RCC 7860 (cell line): Measurements from ENCODE around the gene IREB2.
A peak's percentile ranks its signal among the peaks of the same experiment; 100 is the strongest.
"Not testable (repeated sequence)": the region's sequence is repeated elsewhere in the genome, so short reads cannot be mapped to it uniquely, and the experiment has no call there.

Experiments
- DNase-seq: peaks from one replicate; pipeline ENCODE4 v3.0.0-alpha.2; 2015; ENCODE audit warnings: low spot score
- FAIRE-seq: peaks from 2 replicates; lab custom pipeline; 2012; peaks lifted over from hg19 to GRCh38; lab: Jason Lieb, UNC

Gene IREB2, protein sequence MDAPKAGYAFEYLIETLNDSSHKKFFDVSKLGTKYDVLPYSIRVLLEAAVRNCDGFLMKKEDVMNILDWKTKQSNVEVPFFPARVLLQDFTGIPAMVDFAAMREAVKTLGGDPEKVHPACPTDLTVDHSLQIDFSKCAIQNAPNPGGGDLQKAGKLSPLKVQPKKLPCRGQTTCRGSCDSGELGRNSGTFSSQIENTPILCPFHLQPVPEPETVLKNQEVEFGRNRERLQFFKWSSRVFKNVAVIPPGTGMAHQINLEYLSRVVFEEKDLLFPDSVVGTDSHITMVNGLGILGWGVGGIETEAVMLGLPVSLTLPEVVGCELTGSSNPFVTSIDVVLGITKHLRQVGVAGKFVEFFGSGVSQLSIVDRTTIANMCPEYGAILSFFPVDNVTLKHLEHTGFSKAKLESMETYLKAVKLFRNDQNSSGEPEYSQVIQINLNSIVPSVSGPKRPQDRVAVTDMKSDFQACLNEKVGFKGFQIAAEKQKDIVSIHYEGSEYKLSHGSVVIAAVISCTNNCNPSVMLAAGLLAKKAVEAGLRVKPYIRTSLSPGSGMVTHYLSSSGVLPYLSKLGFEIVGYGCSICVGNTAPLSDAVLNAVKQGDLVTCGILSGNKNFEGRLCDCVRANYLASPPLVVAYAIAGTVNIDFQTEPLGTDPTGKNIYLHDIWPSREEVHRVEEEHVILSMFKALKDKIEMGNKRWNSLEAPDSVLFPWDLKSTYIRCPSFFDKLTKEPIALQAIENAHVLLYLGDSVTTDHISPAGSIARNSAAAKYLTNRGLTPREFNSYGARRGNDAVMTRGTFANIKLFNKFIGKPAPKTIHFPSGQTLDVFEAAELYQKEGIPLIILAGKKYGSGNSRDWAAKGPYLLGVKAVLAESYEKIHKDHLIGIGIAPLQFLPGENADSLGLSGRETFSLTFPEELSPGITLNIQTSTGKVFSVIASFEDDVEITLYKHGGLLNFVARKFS

DNA sequence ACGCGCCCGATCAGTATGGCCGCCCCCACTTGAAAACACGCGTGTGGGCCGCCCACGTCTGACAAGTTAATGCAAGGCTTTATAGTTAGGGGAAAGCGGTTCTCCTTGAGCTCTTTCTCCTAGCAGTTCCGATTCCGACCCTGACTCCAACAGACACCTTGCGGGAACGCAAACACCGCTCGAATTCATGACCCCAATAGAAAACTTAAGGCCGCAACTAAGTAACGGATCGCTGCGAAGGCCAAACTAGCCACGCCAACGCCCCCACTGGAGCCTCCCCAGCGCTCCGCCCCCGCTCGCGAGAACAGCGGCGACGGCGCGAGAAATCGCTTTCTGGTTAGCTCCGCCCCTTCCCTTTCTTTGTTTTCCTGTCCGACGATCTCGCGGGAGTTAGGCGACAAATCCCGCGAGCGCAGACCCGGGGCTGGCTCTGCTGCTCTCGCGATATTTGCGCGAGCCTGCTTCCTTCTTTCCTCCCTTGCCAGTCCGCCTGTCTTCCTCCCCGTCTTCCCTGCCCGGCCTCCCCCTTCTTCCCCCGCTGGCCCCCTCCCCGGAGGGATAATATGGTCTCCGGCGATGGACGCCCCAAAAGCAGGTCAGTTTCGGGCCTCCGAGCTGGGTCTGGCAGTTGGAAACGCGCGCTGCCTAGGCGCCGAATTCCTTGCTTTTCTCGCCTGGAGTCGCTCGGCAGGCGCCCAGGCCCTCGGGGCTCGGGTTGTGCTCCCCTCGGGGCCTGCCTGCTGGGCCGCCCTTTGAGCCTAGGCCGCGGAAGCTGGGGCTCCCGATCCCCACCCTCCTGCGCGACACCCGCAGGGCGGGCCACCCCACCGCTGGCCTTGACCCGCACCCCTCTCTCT, at the start of gene IREB2:
TSS of gene IREB2 (plus strand) at position 455 of the 857 bp plus-strand sequence. CDS start at position 577, 122 bp downstream.
- peak; percentile 96 for DNase-seq
- peak; percentile 86 for FAIRE-seq

DNA sequence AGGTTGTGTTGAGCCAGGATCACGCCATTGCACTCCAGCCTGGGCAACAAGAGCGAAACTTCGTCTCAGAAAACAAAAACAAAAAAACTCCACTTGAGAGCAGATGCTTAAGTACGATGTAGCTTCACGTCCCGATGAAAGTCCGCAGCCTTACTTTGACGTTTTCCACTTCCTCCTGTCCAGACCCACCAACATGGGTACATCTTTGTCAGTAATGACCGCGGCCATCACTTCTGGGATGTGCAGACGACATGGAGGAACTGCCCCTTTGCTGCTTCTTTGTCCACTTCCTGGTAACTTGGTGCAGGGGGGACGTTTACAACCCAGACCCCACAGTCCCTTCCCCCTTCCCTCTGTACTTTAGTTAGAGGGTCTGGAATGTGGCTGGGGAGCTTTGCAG, 49.2 kb upstream of the IREB2 start:
- FAIRE-seq (no peak), DNase-seq (no peak)

DNA sequence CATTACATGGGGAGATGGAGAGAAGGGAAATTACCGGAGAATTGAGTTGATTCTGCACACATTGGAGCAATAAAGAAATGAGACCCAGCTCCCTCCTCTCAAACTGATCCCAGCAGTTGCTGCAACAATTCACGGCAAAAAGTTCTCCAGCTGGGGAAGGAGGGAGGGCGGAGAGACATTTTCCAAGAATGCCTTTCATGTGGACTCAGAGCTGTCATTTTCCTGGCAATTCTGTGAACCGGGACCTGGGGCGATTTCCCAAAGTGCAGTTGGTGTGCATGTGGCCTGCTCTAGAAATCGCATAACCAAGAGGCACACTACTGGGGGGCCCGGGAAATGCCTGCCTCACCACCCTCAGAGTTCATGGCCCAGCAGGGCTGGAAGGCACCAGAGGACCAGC, 48.7 kb upstream of the IREB2 start:
- no peak for FAIRE-seq
- DNase-seq: no peak

DNA sequence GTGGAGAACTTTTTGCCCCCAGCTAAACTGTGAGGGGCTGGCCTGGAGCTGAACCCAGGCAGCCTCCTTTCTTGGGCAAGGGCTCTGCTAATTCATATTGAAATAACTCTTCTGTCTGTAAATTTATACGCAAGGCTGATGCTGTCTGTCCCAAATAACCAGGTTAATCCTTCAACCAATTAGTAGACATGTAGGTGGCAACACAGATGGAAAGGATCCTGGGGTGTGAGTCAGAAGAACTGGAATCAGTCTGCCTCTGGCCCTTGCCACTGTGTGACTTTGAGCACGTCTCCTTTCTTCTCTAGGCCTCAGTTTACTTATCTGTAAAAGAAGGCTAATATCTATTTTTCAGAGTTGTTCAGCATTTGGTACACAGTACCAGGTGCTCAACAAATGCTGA, 48.3 kb upstream of the IREB2 start:
- FAIRE-seq: no peak

DNA sequence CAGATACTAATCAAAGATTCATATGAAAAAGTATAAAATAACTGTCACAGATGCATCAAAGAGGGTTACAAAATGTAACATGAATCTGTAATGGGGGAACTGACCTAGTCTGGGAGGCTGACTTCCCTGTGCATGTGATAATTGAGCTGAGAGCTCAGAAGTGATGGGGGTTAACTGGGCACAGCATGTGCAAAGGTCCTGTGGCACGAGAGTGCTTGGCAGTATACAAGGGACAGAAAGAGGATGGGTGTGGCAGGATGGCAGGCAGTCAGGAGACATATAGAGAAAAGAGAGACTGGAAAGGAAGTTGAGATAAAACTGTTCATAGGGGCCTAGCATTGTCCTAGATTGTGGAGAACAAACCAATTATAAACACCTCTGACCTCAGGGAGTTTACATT, 47.8 kb upstream of the IREB2 start:
- no peak for DNase-seq

More for the DNA sequence above, 48.3 kb upstream of the IREB2 start:
- no peak for DNase-seq

DNA sequence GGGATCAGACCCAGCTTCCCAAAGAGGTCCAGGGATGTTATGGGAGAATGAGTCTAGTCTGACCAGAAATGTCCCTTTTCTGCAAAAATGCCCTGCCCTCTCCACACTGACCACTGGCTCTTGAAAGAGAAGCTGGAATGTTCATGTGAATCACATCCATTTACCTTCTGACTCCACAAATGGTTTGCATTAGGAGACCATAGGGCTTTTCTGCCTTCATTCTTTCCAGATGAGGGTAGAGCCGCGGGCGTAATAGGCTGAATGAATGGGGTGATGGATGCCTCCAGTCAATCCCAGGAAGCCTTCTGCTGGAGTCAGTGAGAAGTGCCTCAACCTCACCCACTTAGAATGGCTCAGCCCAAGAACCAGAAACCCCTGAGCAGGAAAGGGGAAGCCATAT, 47.2 kb upstream of the IREB2 start:
- DNase-seq: no peak

More for the DNA sequence above, 47.8 kb upstream of the IREB2 start:
- FAIRE-seq: no peak

DNA sequence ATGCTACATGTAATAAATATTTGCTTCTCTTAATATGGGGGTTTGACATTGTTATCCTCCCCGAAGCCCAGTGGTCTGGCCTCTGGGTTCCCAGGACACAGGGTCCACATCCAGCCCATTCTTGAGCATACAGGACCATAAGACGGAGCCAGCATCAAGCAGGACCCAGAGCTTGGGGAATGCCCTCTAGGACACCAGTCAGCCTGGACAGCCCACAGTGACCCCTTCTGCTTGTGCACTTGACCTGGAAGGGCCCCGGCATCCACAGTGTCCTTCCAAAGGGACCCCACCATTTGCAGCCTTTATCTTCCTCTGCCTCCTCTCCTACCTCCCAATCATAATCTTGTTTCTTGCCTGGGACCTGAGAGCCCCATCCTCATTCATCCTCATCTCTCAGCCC, 46.2 kb upstream of the IREB2 start:
- DNase-seq: no peak
- FAIRE-seq: no peak

More for the DNA sequence above, 47.2 kb upstream of the IREB2 start:
- no peak for FAIRE-seq

DNA sequence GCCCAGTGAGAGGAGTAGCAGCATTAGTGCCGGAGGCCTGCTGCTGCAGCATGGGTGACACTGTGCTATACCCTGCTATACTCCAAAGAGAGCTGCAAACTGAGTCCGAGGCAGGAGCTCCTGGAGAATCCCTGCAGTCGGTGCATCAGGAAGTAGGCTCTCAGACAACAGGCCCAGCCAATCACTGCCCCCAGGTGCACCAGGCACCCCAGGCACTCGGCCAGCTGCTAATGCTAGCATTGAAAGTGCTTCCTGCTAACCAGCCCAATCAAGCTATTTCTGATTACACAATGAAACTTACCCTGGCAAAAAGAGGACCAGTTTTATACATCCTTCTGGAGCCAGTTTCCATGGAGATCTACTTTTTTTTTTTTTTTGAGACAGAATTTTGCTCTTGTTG, 45.6 kb upstream of the IREB2 start:
- DNase-seq (no peak), FAIRE-seq (no peak)

DNA sequence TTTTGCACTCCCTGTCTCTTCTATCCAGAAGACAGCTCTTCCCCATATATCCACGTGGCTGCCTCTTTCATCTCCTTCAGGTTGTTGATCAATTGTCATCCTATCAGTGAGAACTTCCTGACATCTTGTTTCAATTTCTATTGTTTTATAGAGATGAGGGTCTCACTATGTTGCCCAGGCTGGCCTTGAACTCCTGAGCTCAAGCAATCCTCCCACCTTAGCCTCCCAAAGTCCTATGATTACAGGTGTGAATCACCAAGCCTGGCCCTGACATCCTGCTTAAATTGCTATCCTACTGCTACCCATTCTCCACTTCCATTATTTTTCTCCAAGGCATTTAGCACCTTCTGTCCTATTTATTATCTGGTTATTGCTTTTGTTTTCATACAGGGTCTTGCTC, 44.9 kb upstream of the IREB2 start:
- DNase-seq (no peak), FAIRE-seq (no peak)

DNA sequence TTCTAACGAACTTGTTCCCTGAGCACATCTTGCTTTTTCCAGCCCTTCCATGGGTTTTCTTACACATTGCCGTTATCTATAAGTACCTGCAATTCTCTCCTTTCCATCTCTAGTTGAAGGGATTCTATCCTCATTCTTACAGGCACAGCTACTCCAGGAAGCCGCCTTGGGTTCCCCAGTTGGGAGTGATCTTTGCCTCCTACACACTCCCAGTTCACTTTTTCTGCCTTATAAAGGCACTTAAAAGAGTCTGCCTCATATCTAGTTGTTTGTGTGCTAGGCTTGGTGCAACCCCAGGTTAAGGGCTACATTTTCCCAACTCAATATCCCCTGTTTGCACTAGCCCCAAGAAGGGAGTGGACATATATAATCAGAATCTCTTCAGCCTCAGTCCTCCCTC, 44.0 kb upstream of the IREB2 start:
- DNase-seq (no peak), FAIRE-seq (no peak)

DNA sequence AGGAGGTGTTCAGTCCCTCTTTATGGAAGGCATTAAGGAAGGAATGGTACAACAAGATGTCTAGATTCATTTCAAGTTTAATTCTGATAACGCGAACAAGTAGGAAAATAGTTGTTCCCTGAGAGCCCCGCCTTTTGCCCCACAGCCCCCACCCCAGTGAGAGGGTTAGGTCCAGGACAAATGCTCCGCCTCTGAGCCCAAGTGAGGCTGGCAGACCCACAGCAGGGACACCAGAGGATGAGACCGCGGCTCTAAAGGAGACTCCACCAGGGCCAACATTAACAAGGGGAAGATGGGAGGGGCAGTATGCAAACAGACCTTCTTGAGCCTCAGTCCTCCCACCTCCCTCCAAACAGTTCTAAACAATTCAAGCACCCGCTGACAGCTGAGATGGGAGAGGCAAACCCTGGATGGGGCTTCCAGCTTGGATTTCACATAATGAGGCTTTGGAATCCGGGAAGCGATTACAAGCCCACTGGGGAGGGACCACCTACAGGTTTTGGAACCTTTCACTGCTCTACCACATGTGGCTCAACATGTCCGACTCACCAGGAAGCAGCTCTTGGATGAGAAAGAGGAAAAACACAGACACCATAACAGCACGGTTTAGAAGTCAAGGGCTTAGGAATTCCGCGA, 42.9 kb upstream of the IREB2 start:
- FAIRE-seq (no peak), DNase-seq (no peak)

DNA sequence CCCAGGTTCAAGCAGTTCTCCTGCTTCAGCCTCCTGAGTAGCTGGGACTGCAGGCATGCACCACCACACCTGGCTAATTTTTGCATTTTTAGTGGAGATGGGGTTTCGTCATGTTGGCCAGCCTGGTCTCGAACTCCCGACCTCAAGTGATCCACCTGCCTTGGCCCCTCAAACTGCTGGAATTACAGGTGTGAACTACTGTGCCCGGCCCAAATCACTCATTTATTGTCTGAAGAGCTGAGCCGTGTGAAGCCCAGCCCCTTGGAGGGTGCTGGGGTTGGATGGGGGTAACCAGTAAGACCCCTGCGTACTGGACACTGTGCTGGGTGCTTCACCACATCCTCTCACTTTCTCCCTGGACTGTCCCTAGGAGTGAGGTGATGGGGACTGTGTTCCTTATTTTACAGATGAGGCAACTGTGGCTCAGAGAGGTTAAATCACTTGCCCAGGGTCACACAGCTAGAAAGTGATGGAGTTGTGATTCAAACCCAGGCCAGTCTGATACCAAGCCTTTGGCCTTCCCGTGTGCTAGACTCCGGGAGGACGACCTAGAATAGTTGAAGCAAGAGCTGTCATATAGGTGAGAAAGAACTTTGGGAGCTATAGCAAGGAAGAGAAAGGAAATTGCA, 41.7 kb upstream of the IREB2 start:
- DNase-seq (no peak), FAIRE-seq (no peak)

DNA sequence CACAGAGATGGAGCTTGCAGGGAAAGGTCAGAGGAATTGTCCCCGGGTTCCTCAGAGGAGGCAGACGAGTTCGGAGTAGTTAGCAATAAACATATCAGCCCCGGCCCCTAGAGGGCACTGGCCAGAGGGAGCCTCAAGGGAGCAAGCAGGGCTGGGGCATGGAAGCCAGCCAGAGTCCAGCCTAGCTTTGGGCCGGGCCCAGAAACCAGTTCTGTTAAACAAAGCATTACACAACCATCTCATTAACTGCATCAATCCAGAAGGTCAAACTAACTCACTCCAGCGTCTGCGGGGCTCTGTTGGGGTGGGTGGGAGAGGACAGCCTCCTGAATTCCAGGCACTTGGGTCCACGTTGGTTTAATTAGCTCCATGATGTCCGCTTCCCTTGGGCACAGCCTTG, 41.0 kb upstream of the IREB2 start:
- no peak for DNase-seq
- FAIRE-seq: no peak

DNA sequence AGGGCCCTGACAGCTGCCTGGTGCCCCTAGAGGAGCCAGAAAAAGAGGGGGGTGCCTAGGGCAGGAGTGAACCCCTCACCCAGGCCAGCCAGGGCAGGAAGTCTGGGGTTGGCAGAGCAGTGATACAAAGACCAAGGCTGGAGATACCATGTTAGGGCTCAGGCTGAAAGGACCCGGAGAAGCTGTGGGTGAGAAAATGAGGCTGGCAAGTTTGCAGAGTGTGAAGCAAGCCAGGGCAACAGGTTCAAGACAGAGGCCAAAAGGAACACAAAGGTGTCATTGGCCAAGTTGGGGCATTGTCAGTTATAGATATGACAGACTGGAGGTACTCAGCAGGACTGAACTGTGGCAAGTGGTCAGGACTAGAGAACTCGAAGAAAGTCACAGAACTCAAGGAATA, 40.6 kb upstream of the IREB2 start:
- FAIRE-seq: no peak
- no peak for DNase-seq

DNA sequence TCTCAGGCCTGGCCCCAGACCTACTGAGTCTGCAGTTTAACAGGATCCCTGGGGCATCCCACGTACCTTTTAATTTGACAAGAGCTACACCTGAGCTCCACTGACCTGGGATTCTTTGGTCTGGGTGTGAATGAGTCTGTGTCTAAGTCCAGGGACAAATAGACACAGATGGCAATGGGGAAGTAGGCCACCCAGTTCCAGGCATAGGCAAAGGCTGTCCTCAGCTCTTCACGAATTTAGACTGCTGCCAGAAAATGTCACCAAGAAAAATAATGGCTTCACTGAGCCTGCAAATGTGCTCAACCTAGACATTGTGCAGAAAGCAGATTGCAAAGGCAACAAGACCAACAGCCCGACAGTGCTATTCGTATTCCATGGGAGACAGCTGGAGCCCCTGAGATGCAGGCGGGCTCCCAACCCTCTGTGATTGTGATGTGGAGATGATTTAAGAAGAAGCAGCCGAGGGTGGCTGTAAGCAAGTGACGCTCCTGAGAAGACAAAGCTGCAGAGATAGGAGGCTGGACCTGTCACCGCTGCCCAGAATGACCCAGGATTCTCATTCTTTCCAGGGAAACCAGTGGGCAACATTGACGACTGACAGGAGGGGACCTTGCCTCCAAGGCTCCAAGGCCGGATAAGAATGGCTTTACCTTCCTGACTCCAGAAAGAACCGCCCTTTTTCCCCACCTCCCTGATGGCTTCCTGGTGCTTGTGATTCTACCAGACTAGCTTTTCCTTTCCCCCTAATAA, 39.8 kb upstream of the IREB2 start:
- no peak for DNase-seq
- FAIRE-seq: no peak

DNA sequence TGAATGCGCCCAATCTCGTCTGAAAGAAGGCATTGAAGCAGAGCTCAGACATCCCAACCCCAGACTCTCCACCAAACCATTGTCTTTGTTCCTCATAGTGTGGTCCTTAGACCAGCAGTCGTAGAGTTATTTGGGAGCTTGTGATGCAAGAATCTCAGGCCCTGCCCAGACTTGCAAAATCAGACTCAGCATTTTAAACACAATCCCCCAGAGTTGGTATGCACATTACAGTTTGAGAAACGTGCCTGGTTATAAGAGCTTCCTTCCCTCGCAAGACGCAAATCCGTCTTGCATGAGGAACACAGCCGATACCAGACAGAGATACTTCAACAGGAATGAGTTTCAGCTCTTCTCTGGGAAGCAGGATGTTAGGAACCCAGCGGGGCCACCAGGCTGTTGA, 38.9 kb upstream of the IREB2 start:
- FAIRE-seq: no peak
- no peak for DNase-seq

DNA sequence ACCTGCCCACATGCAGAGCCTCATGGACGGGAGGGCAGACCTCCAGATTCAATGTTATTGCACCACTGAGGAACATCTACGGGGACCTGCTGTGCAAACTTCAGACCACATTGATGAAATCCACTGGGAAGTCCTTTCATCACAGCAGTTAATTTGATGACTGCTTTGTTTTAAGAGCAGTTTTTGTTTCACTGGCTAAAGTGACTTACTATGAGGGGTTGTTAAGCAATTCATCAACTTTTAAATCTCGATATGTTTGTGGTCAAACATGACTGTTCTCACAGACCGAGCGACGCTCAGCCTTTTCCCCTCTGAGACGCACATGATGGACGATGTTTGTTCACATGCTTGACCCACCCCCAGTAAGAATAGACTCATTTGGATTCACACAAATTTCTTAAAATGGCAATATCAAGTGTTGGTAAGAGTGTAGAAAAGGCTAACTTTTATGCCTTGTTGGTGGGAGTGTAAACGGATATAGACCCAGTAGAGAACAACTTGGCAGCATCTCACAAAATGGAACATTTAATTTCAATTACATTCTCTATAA, 35.9 kb upstream of the IREB2 start:
- FAIRE-seq (no peak), DNase-seq (no peak)

DNA sequence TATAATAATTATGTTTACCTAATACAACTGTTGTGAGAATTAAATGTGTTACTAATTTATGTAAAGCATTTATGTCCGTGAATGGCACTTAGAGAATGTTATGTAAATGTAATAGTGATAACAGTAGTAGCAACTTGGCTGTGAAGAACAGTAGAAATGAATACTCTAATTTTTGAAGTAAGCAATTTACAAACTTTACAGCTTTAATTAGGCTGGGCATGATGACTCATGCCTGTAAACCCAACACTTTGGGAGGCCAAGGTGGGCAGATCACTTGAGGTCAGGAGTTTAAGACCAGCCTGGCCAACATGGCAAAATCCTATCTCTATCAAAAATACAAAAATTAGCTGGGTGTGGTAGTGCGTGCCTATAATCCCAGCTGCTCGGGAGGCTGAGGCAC, 33.9 kb upstream of the IREB2 start:
- FAIRE-seq (no peak), DNase-seq (no peak)

DNA sequence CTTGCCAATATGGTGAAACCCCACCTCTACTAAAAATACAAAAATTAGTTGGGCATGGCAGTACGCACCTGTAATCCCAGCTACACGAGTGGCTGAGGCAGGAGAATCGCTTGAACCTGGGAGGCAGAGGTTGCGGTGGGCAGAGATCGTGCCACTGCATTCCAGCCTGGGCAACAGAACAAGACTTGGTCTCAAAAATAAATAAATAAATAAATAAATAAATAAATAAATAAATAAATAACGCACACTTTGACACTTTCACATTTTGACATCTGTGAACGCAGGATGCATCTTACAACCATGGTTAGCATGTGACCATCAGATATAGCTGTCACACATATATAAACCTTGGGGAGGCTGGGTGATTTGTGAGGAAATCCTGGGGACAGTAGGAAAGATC, 33.2 kb upstream of the IREB2 start:
- FAIRE-seq, DNase-seq: not testable (repeated sequence)
